ENCODE measurements around the gene SYNDIG1.

Gene SYNDIG1

DNA sequence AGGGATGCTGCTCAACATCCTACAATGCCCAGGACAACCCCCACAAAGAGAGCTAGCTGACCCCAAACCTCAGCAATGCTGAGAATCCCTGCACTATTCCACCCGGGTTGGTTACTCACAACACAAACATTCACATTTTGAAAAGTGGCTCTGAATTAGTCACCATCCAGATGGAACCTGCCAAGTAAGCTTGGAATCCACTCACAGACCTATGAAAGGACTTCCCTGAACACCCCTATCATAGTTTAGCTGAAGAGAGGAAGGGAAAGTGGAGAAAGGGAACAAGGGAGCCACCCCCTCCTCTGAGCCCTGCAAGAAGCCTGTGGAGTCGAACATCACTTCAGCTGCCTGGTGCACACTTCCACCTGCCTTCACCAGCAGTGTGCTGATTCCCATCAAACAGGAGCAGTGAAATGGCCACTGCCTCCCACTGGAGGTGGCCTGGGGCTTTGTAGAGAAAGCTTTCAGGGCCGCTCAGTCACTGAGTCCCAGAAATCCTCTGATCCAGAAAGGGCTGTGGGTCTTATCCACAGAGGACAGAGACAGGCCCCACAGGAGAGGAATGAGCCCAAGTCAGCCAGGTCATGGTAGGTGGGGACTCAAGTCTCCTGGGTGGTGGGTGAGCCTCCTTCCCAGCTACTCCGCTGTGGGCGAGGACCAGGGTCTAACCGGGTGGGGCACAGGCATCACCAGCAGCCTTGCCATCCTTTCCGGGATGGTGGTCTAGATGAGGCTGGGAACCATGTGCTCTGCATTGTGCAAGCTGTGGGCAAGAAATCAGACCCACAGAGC, 203.7 kb downstream of the SYNDIG1 start:
- DNase-seq (ENCODE audit: low read depth in 2 of 2): no peak

- DNase-seq (ENCODE audit: low read depth in 2 of 2): no peak
Measured at GRCh38 chr20:24673678-24674570, 204.5 kb downstream of the SYNDIG1 start.

- no peak for DNase-seq (ENCODE audit: low read depth in 2 of 2)
Measured at GRCh38 chr20:24674921-24675605, 205.6 kb downstream of the SYNDIG1 start.

DNA sequence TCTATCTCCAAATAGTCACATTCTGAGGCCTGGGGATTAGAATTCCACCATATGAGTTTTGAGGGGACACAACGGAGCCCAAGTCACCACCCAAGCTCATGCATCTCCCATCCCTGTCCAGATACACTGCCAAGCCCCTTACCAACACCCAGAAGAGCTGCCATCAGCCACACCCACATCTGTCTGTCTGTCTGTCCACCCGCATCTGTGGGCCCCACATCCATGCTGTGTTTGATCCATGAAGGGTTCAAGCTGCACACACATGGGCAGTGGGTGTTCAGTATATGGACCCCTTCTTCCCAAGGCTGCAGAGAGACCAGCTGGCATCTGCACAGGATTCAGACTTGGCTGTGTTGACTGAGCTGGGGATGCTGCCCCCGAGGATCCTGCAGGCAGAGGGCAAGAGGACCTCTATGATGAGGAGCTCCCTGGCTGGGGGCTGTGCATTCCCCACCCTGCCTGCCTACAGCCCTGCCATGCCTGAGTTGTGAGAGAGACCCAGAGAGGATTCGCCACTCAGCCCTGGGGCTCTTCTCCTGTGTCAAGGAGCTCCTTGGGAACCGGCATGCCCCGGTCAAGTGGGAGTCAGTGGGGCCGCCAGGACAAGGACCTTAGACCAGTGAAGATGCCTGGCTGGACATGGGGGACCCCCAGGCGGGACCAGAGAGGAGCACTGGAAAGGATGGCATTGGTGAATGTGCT, 206.4 kb downstream of the SYNDIG1 start:
- no peak for DNase-seq (ENCODE audit: low read depth in 2 of 2)

DNA sequence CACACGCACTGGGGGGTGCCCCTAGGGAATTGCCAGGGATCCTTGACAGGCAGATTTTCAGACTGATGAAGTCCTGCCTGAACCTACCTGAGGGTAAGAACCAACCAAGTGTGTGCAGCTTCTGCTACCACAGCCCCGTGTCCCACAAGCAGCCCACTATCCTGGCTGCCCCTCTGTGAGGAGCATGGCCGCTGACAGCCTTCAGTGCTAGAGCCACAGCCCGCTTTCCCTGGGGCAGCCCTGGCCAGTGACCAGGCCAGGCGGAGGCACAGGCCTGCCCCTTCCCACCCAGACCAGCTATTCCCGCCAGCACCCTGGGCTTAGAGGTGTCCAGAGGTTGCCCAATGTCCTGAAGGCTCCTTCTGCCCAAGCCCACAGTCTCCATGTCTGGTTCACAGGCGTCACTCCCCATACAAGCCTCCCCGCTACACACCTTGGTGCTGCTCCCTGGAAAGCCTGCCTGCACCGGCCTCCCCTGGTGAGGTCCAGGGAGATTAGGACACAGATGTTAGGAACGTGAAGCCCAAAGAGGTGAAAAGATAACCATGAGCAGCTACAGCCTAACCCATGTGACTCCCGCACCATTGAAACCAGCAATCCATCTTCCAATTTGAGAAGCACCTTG, 207.0 kb downstream of the SYNDIG1 start:
- DNase-seq (ENCODE audit: low read depth in 2 of 2): no peak

DNA sequence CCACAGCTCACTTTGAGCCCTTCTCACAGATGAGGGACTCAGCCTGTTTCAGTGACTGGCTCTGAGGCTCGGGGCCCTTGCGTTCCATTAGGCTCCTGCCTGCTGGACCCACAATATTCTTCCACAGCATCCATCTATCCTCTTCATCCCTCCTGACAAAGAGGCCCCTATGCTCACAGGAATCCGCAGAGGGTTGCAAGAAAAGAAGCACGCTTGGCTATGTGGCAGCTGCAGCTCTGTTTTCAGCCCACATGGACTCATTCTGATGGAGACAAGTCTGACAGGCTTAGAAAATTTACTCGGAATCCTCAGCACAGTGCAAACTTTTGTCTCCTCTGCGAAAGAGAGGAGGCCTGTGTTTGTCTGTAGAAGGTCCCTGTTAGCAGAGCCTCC, 207.5 kb downstream of the SYNDIG1 start:
- no peak for DNase-seq (ENCODE audit: low read depth in 2 of 2)

GRCh38 chr20:24677626-24678315, 208.3 kb downstream of the SYNDIG1 start:
- no peak for DNase-seq (ENCODE audit: low read depth in 2 of 2)

DNA sequence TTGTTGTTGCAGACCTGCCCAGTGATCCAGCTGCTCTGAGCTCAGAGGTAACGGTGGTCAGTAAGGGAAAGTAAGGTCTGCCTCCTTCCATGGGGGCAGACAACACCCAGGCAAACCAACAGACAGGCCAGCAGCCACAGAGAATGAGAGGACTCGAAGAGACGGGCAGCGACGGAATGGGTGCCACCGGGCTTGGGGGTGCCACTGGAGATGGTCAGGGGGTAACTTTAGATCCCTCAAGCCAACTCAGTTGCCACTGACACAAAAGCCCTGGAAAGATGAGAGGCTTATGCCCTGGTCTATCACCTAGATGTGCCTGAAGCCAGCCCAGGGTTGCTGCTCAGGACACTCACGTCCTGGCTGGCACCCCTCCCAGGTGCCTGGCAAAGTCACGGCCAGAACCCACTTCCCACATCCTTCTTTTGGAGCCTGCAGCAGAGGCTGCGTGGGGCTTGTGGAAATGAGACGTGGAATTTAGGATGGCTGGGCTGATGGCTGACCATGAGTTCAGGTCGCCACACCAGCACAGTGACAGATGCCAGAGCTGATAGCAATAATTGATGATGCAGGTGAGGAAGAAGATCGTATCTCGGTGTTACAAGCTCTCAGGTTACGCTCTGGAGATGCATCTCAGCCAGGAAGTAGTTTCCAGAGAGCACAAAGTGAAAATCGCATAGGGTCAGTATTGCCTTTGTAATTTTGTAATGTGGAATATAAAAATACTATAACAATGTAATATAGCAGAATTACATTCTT, 209.1 kb downstream of the SYNDIG1 start:
- DNase-seq (ENCODE audit: low read depth in 2 of 2): no peak

GRCh38 chr20:24679448-24680047, 210.1 kb downstream of the SYNDIG1 start:
- no peak for DNase-seq (ENCODE audit: low read depth in 2 of 2)

- no peak for DNase-seq (ENCODE audit: low read depth in 2 of 2)
Measured at GRCh38 chr20:24681634-24682495, 212.4 kb downstream of the SYNDIG1 start.

DNA sequence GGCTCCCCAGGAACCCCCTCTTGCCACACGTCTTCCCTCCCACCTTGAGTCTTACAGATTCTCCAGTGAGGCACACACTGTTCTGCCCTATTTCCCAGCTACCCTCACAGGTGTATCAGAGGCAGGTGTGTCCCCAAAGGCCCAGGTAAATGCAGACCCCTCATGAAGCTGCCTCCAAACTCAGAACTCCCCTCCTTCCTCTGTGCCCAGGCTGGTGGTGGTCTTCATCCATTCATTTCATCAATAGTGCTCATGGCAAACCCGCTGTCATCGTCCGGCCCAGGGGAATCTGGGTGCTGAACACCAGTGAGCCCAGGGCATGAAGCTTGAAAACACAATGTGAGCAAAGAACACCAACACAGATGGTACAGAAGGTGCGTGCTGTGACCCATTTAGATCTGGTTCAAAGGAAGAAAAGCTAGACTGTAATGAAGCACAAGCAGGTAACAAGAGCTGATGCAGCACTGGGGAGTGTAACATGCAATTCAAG, 213.1 kb downstream of the SYNDIG1 start:
- DNase-seq (ENCODE audit: low read depth in 2 of 2): no peak

DNA sequence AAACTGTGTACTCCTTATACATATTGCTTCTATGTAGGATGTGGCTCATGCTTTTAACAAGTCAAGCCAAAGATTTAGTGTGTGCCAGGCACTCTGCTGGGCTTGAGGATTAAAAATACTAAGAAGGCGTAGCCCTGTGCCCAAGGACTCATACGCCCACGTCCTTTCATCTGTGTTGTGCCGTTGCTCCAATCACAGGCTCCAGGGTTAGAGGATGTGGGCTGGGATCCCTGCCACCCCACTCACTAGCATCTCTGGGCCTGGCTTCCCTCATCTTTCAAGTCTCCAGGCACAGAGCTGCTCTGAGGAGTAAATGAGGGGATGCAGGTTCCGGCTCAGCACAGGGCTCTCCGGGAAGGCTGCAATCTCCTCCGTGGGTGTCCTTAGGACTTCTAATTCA, 214.2 kb downstream of the SYNDIG1 start:
- DNase-seq (ENCODE audit: low read depth in 2 of 2): no peak

GRCh38 chr20:24684421-24684871, 215.0 kb downstream of the SYNDIG1 start:
- DNase-seq (ENCODE audit: low read depth in 2 of 2): no peak

- no peak for DNase-seq (ENCODE audit: low read depth in 2 of 2)
Measured at GRCh38 chr20:24684956-24685691, 215.7 kb downstream of the SYNDIG1 start.

DNA sequence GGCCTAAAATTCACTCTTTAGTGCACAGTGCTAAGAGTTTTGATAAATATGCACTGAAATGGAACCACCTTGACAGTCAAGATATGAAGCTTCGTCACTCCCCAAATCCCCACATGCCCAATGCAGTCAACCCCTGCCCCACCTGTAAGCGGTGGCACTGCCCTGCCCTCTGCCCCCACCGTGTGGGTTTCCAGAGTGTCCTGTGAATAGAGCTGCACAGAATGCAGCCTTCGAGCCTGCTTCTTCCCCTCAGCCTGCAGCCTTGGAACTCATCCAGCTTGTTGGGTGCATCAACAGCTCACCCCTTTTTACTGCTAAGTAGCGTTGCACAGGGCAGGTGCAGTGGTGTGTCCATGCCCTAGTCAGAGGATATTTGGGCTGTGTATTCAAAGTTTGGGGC, 216.3 kb downstream of the SYNDIG1 start:
- DNase-seq (ENCODE audit: low read depth in 2 of 2): no peak

GRCh38 chr20:24686156-24686555, 216.7 kb downstream of the SYNDIG1 start:
- no peak for DNase-seq (ENCODE audit: low read depth in 2 of 2)

- DNase-seq (ENCODE audit: low read depth in 2 of 2): no peak
Measured at GRCh38 chr20:24690408-24690807, 221.0 kb downstream of the SYNDIG1 start.
